ENCODE measurements around the gene ARHGEF38.

Gene ARHGEF38, protein sequence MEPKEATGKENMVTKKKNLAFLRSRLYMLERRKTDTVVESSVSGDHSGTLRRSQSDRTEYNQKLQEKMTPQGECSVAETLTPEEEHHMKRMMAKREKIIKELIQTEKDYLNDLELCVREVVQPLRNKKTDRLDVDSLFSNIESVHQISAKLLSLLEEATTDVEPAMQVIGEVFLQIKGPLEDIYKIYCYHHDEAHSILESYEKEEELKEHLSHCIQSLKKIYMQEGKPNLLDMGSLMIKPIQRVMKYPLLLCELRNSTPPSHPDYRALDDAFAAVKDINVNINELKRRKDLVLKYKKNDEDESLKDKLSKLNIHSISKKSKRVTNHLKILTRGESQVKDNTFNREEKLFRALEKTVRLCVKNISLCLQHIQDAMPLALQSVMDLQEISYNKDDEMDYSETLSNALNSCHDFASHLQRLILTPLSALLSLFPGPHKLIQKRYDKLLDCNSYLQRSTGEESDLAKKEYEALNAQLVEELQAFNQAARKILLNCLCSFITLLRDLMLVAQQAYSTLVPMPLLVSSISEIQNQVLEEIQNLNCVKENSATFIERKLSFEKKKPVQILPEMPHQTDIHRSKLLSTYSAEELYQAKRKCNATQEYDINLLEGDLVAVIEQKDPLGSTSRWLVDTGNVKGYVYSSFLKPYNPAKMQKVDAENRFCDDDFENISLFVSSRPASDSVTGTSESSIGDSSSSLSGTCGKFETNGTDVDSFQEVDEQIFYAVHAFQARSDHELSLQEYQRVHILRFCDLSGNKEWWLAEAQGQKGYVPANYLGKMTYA

DNA sequence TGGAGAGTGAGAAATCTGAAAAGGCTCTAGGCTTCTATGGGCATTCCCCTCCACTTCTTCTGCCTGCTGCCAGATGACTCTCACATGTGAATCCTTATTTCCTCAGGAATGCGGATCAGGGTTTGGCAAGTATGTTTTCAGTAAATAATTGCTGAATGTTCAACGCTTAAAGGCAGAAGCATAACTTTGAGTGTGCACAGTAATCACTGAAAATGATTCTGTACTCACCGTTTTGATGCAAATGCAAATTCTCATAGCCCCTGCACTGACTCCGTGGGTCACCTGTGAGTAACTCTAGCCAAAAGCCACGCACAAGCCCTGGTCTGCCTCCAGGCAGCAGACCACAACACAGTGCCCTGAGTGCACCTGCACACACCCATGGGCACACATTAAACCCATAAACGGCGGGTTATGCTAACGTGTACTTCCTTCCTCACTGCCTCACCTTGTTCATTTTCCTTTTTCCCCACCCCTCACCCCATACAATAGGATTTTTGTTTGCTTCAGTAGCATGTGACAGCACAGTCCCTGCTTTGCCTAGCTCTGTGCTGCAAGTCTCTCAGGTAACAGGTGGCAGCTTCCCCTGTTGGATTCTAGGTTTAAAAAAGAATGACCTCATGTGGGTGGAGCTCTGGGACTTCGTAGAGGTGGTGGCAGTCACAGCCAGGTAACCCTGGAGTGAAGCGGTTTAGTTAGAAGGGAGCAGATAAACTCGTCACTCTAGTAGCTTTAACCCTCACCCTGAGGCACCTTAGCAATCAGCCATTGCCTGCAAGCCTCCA, at the start of gene ARHGEF38:
Gene ARHGEF38 (plus strand): TSS at position 656 of the 782 bp plus-strand sequence. CDS start 146 bp downstream, outside the sequence.
- no peak for DNase-seq

DNA sequence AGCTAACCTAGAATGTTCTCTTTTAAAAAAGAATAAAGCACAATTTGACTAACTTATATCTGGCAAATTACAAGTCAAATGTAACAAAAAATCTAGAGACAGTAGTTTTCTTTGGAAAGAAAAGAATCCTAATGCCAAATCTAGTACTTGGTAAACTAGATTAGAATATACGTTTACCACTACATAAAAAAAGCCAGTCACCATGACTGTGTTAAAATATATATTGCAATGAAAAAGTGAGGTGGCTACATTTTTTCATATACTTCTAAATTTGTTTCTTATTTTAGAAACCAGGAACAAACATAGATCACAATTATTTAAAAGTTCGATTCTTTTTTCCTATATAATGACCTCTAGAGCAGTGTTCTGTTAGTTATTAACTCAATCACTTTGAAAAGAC, 48.9 kb upstream of the ARHGEF38 start:
- DNase-seq, result no peak

DNA sequence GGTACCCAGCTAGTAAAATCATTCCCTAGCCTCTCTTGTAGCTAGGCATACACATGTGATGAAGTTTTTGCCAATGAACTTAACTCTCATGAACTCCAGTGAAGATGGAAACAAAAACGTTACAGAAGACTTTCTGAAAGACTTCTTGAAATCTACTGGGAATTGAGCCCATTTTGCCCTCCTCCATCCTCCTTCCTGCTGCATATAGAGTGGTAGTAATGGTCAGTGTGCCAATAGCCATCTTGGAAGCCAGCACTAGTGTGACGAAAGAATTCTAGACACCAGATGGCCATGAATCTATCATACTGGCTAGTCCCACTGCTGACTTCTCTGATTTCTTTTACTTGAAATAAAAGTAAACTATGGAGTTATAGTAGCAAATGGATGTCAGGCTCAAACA, 47.7 kb upstream of the ARHGEF38 start:
- DNase-seq, result peak; percentile 52

DNA sequence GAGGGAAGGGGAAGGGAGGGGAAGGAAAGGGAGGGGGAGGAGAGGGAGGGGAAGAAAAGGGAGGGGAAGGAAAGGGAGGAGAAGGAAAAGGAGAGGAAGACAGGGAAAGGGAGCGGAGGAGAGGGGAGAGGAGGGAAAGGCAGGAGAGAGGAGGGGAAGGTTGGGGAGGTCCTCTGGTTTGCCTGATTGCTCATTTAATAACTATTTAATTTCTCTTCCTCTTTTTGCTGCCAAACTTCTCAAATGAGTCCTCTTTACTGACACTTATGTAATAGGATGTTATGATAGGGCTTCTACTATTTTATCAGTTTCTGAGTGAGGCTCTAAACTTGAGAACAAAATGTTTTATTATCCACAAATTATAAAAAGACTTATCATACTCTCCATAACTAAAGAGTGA, 43.1 kb upstream of the ARHGEF38 start:
- no peak for DNase-seq

DNA sequence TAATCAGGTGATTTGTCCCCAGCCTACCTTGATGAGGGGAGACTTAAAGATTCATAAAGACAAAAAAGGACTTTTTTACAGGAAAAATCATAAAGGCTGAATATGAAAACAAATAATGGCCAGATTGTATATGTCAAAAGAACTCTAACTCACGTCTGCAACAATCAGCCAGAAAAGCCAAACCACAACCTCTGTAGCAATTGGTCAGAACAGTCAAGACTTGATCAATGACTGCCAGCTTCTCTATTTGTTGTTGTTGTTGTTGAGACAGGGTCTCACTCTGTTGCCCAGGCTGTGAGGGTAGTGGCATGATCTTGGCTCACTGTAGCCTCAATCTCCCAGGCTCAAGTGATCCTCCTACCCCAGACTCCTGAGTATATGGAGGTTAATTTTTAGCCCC, 42.7 kb upstream of the ARHGEF38 start:
- no peak for DNase-seq

DNA sequence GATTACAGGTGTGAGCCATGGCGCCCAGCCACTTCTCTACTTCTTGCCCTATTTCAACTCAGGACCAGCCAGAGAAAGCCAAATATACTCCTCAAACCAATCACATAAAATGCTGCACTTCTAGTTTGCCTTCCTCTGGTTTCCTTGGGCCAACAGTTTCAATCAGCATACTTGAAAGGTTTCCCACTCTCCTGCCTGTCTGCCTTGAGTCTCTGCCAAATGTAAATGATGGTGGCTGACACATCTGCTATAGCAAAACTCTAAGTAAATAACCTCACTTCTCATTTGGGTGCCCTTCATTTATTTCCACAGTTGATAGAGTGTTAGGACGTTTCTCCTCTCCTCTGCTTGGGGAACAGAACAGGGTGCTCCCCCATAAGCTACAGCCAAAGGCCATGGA, 42.2 kb upstream of the ARHGEF38 start:
- DNase-seq, result peak; percentile 70

DNA sequence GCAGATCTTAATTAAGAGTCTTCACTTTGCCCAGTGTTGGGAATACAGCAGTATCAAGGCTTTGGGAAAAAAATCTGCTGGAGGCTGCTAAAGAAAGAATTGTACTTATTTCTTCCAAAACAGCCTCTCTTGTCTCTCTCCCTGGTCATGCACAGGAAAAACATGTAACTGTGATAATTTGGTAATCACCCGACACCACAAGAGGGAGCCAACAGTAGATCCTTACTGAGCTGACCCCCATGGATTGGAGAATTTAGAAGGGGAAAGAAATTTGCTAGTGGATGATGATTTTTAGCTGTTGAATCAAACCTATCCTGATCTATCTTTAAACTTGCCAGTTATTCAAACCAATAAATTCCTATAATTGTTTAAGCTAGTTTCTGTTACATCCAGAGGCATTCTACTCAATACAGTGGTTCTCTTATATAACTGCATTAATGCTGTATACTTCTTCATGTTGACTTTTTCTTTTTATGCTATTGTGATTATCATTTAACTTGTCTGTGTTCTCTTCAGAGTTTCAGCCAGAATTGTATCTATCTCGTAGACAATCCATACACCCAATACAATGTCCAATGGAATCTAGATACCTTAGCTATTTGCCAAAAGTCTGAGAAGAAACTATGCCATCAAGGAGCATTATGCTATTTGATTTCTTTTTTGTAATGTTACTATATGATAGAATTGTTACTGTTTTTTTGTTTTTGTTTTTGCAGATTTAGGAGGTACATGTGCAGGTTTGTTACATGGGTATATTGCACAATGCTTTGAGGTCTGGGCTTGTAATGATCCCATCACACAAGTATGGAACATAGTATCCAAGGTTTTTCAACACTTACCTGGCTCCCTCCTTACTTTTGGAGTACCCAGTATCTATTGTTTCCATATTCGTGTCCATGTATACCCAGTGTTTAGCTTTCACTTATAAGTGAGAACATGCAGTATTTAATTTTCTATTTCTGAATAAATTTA, 31.3 kb upstream of the ARHGEF38 start:
- DNase-seq, result peak; percentile 2

DNA sequence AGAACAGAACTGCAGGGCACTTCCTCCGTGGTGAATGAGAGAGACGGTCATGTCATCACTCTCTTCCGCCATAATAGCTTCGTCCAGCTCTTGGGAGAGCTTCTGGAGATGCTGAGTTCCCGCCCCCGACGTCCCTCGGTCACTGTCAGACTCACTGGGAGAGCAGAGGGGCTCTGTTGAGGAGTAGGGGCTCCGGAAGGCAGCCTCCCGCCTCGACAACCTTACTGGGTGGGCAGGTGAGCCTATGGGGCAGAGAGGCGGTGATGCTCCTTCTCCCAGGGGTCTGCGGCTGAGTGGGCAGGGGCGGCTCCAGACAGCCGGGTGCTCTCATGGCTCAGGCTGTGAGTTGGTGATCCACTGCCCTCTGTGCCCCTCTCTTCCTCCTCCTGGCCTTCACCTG, 25.8 kb upstream of the ARHGEF38 start:
- DNase-seq, result no peak

DNA sequence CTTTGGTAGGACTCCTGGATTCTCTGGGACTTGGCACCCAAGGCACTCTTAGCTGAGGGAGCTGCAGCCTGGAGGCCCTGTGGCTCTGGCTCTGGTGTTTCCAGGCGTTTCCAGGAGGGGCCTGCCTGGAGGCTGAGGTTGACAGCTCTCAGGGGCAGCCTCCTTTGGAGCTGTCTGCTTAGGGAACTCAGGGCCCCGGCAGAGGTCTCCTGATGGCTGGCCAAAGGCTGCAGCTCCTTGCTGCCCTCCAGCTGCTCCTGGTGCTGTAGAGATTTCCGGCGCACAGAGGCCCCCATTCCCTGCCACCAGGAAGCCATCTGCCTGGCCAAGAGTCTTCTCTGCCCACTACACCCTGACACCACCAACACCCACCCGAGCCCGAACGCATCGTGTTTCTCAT, 25.3 kb upstream of the ARHGEF38 start:
- no peak for DNase-seq

DNA sequence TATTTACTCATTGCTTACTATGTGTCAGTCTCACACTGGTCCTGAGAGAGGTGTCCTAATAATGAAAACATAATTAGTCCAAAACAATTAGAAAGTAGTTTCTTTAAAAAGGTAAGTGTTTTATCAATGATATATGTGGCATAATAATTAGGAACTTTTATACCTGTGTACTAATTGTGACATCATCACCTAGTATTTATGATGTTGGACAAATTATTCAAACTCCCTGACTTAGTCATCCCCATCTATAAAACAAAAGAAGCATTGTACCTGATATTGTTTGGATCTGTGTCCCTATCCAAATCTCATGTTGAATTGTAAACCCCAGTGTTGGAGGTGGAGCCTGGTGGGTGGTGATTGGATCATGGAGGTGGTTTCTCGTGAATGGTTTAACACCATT, 15.8 kb upstream of the ARHGEF38 start:
- no peak for DNase-seq

DNA sequence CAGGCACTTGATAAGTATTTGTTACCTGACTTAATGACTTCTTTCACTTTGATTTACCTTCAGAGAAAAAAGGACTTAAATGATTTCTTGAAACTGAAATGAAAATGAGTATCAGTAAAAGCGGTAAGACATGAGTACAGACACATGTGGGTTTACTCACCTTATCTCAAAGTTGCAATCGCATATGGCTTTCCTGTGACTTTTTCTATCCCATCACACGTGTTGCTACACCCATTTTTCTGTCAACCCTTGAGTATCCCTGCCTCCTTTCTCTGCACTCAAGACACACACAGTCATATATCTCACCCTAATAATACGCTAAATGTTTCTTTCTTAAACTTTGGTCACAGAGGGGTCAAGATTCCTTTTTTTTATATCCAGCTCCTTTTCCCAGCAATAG, 11.0 kb upstream of the ARHGEF38 start:
- DNase-seq, result no peak

DNA sequence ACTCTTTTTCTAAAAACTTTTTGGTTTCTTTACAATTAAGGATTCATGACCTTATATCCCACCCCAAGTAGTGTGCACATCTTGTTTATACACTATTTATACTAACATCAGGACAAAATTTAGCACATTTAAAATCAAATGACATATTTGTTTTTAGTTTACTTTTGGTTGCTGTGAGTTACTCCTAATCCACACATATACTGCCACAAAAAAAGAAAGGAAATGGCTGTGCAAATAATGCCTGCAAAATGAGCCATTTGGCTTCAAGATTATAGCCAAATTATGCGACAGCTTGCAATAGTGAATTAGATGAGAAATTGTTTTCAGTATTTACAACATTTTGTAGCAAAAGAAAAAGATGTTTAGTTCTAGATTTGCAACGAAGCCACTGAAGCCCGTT, 10.4 kb upstream of the ARHGEF38 start:
- no peak for DNase-seq

DNA sequence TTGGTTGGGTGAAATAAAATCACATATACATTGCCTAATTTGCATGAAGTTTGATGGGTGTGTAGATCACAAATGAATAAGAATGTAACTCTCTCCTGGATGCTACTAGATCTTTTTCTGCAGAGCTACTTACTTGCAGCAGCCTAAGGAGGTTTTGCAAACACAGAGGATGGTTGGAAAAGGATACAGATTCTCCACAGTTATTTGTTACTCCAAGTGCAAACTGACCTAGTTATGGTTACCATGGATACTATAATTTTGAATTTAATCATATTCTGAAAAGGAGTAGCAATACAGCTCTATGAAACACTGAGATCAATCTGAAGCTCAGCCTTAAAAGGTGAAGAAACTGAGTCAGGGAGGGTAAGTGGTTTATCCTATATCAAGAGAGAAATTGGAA, 9.1 kb upstream of the ARHGEF38 start:
- no peak for DNase-seq

DNA sequence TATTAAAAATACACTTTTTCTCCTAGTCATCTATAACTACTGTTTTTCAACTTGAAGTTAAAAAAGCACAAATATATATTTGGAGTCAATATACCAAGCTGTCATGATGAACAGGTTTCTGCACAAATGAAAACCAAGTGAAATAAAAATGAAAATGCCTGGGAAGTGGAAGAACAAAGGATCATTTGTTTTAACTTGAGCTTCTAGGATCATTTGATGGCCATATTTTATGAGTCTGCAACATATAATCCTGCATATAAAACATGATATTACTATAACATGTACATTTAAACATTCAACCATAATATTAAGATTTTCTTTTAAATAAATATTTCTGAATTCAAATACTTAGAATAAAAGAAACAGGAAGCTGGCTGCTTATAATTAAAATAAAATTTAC, 8.5 kb upstream of the ARHGEF38 start:
- DNase-seq, result no peak

DNA sequence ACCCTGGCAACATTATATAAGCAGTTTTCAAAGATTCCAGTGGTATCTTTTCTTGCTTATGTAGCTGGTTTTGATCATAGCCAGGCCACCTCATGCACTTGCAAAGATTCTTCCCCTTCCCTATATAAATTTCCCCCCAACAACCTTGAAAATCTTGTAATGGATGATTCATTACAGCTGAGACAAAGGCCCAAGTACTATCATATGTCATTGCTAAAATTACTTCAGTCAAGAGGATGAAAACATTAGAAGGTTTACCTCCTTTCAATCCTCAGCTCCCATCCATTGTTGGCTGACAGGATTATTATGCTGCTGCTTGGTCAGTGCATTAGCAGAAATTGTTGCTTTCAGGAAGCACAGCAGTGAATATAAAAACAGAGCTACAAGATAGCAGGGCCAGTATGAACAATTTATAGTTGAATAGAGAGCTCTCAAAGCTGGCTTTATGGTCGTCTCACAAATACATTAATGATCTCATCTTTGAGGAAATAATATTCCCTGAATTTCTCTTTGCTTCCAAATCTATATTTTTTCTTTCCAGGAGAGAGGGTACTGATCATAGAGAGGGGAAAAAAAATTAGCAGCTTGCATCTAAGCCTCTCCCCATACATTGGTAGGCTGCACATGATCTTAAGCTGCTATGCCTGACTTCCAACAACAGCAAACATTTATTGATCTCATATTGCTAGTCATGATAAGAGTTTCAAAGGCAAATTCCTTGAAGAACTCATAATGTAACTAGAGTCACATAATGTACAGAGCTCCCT, 7.7 kb upstream of the ARHGEF38 start:
- no peak for DNase-seq

DNA sequence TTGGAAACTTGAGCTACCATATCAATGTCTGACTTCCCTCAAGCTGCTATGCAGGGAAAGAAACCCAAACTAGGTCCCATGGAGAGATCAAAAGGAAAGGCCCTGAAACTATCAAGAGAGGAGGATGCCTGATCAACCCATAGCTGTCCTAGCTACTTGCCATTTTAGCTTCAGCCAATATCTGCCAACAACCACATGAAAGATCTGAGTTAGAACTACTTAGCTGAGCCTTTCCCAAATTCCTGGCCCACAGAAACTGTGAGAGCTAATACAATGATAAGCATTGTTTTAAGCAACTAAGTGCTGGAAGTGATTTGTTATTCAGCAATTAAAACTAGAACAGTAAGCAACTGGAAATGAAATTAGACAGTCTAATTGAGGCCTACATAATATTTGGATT, 6.3 kb upstream of the ARHGEF38 start:
- DNase-seq, result no peak

DNA sequence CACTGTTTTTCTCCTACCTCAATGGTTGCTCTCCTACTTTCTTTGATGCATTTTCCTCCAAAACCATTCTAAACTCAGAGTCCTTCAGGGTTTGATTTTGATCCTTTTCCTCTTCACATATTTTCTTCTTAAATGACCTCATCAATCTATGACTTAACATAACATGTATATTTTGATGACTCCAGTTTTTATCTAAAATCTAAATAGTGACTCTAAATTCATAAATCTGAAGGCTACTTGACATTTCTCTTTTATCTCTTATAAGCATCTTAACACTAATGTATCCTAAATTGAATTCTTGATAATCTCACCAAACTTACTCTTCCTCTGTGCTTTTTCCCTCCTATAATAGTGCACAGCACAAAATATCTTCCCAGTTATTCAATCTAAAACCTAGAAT, 4.7 kb upstream of the ARHGEF38 start:
- DNase-seq, result no peak

DNA sequence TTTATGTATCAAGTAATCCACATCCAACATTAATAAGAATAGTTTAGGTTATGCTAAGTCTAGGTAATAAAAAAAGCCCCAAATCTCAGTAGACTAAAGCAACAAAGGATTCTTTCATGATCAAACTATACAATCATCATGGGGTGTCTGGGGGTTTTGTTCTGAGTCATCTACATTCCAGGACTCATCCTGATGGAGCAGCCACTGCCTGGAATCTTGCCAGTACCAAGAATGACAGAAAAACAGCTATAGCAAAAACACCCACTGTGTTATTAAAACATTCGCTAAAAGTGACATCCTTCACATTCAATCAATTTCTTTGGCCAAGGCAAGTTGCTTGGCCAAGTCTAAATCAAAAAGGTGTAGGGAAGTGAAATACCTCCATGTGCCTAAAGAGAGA, 3.9 kb upstream of the ARHGEF38 start:
- DNase-seq, result no peak

DNA sequence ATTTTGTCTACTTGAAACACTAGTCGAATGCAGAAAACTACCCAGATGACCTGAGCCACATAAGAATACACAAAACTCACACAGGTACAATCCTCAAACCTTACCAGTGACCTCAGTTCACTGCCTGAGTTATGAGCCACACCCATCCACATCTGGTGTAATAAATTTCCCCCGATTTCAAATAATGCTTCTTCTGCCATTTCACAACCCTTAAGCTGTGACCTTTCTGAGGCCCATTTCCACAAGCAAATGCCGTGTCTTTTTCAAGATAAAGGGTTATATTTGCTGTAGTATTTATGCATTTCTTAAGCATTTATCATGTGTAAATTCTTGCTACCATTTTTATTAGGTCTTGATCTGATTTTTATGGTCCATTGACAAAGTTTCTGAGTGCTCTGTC, 1.8 kb upstream of the ARHGEF38 start:
- no peak for DNase-seq

DNA sequence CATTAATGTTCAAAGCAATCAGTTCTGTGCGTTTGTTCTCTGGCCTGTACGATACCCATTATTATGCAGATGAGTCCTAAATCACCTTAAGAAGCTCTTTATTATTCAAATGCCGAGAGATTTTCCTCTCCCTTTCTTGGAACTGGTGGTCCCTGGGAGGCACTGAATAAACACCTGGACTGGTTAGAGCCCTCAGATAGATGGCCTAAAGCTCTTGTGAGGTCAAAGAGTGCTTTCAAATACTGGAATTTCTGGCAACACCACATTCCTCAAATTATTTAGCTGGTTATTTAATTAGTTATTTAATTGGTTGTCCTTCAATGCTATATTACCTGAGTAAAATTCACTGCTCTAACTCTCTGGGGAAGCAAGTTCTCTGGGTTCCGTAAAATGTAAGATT, 3.0 kb downstream of the ARHGEF38 start:
- no peak for DNase-seq

DNA sequence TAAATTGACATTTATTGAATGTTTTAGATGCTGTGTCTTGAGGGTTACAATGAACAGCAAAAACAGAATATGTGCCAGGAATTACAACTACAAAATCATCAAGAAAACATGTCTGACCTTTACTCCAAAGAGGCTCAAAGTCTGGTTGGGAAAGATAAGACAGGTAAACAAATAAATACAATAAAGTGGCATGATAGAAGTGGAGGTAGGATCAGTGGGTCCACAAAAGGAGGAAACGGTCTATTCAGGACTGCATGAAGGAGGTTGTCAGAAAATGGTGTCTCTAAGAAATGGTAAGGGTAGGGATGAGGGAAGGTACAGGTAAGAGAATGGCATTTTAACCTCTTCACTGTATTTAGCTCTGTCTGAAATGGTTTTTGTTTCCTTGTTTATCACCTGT, 3.8 kb downstream of the ARHGEF38 start:
- DNase-seq, result no peak

DNA sequence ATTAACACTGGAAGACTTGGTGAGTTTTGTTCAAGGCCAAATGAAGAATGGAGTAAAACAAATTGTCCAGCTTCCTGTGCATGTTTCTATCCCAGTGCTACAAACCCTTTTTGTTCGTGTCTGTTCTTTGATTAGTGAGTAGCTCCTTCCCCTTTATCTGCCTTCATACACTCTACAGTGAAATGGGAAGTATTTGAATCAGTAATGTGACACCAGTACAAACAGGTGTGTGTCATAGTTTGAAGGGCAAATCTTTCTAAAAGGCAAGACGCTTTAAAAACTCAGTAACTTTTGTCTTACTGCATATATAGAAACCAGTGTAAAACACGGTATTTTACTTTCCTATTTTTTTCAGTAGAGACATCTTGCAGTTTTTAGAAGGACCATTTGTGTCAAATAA, 5.9 kb downstream of the ARHGEF38 start:
- no peak for DNase-seq

All from NCI-H446 treated with DMSO at 0.1 percent for 48 hours (cell line).